ACHN (cell line): Measurements from ENCODE around the gene CFL2.

ENCODE experiments used
- DNase-seq: peaks from one replicate; pipeline ENCODE4 v3.0.0-alpha.2; 2015
- in situ Hi-C: cut with HindIII; loops from 2 replicates; pipeline ENCODE4 v1.10.0; 2017; ENCODE audit warnings: low sequenced_read_pairs, low pct_ligation_motif_present, low pct_unique_long_range_greater_than_20kb

The CFL2 gene

GRCh38 chr14:34680806-34681479 lies 33.5 kb downstream of the CFL2 start:
- DNase-seq, result no peak
- in situ Hi-C loops, result no loop called here

- in situ Hi-C loops, result no loop called here
- no peak for DNase-seq
Measured at GRCh38 chr14:34678735-34679134, 35.7 kb downstream of the CFL2 start.

- in situ Hi-C loops, result no loop called here
- no peak for DNase-seq
Measured at GRCh38 chr14:34678306-34678705, 36.1 kb downstream of the CFL2 start.

GRCh38 chr14:34676516-34677211 lies 37.7 kb downstream of the CFL2 start:
- DNase-seq, result no peak
- in situ Hi-C loops, result no loop called here

GRCh38 chr14:34673702-34674101 lies 40.7 kb downstream of the CFL2 start:
- in situ Hi-C loops, result no loop called here
- no peak for DNase-seq

- in situ Hi-C loops, result no loop called here
- DNase-seq, result no peak
Measured at GRCh38 chr14:34671716-34672115, 42.7 kb downstream of the CFL2 start.

GRCh38 chr14:34668111-34668510 lies 46.3 kb downstream of the CFL2 start:
- no peak for DNase-seq
- in situ Hi-C loops, result no loop called here

- in situ Hi-C loops, result no loop called here
- DNase-seq, result no peak
Measured at GRCh38 chr14:34667007-34667406, 47.4 kb downstream of the CFL2 start.

- in situ Hi-C loops, result no loop called here
- peak; percentile 77 for DNase-seq
Measured at GRCh38 chr14:34665785-34666435, 48.5 kb downstream of the CFL2 start.

- in situ Hi-C loops, result no loop called here
- no peak for DNase-seq
Measured at GRCh38 chr14:34662561-34663088, 51.8 kb downstream of the CFL2 start.

- in situ Hi-C loops, result no loop called here
Measured at GRCh38 chr14:34660796-34661195, 53.6 kb downstream of the CFL2 start.

More at GRCh38 chr14:34660796-34661195, 53.6 kb downstream of the CFL2 start:
- DNase-seq, result no peak
